ENCODE measurements around the gene LCA5. TPM values are rescaled to one million over a fixed set of nuclear protein-coding genes. Genes with fewer than 3 reads are reported as not detected.
"Not testable (repeated sequence)": the region's sequence is repeated elsewhere in the genome, so short reads cannot be mapped to it uniquely, and the experiment has no call there.

LCA5 gene
- total RNA-seq, 2 donors from 2014 or later, result 2.2 to 3.0 TPM

GRCh38 chr6:79543886-79544285 lies 6.7 kb upstream of the LCA5 start:
- intact Hi-C loops (cut with DNase I), result no loop called here
- ATAC-seq (no peak), DNase-seq (no peak)

- intact Hi-C loops (cut with DNase I), result no loop called here
- no peak for ATAC-seq
- DNase-seq, result no peak
Observed at GRCh38 chr6:79543411-79543810, 6.2 kb upstream of the LCA5 start.

GRCh38 chr6:79538106-79538971 lies 1.1 kb upstream of the LCA5 start:
- no peak for DNase-seq
- no peak for ATAC-seq
- intact Hi-C loops (cut with DNase I), result loop anchor here in 1 of 2 donors (10.0 kb wide), 2 partner anchors 294 to 464 kb away; partner anchors contain the start of gene PHIP

- intact Hi-C loops (cut with DNase I), result loop anchor here in 1 of 2 donors (10.0 kb wide), 2 partner anchors 292 to 462 kb away; partner anchors contain the start of gene PHIP
- DNase-seq, result peak; percentile 57
- peak; percentile 27 to 47 for ATAC-seq
Observed at GRCh38 chr6:79536585-79536953, 661 bp downstream of the LCA5 start.

GRCh38 chr6:79529567-79529966 lies 7.7 kb downstream of the LCA5 start:
- intact Hi-C loops (cut with DNase I), result not testable (repeated sequence)

GRCh38 chr6:79526897-79527296 lies 10.3 kb downstream of the LCA5 start:
- ATAC-seq, result no peak
- DNase-seq, result no peak
- intact Hi-C loops (cut with DNase I), result no loop called here

More at GRCh38 chr6:79529567-79529966, 7.7 kb downstream of the LCA5 start:
- DNase-seq, ATAC-seq: not testable (repeated sequence)

- ATAC-seq, result peak; percentile 44 to 88
- intact Hi-C loops (cut with DNase I), result no loop called here
- peak; percentile 22 for DNase-seq
Observed at GRCh38 chr6:79525272-79526100, 11.7 kb downstream of the LCA5 start.

GRCh38 chr6:79524065-79524464 lies 13.2 kb downstream of the LCA5 start:
- DNase-seq (no peak), ATAC-seq (no peak)
- intact Hi-C loops (cut with DNase I), result no loop called here

GRCh38 chr6:79522609-79523008 lies 14.6 kb downstream of the LCA5 start:
- DNase-seq (no peak), ATAC-seq (no peak)
- intact Hi-C loops (cut with DNase I), result no loop called here

- ATAC-seq (no peak), DNase-seq (no peak)
- intact Hi-C loops (cut with DNase I), result no loop called here
Observed at GRCh38 chr6:79520534-79520933, 16.7 kb downstream of the LCA5 start.

GRCh38 chr6:79518842-79519241 lies 18.4 kb downstream of the LCA5 start:
- ATAC-seq (no peak), DNase-seq (no peak)
- intact Hi-C loops (cut with DNase I), result no loop called here

- ATAC-seq (no peak), DNase-seq (no peak)
- intact Hi-C loops (cut with DNase I), result no loop called here
Observed at GRCh38 chr6:79515436-79515835, 21.8 kb downstream of the LCA5 start.

- DNase-seq (no peak), ATAC-seq (no peak)
- intact Hi-C loops (cut with DNase I), result no loop called here
Observed at GRCh38 chr6:79513111-79513510, 24.1 kb downstream of the LCA5 start.

GRCh38 chr6:79512014-79512413 lies 25.2 kb downstream of the LCA5 start:
- intact Hi-C loops (cut with DNase I), result no loop called here
- DNase-seq, result no peak
- ATAC-seq, result no peak

- DNase-seq (no peak), ATAC-seq (no peak)
- intact Hi-C loops (cut with DNase I), result no loop called here
Observed at GRCh38 chr6:79510707-79511106, 26.5 kb downstream of the LCA5 start.

- intact Hi-C loops (cut with DNase I), result no loop called here
- no peak for ATAC-seq
- no peak for DNase-seq
Observed at GRCh38 chr6:79506251-79506650, 31.0 kb downstream of the LCA5 start.

GRCh38 chr6:79504372-79504771 lies 32.9 kb downstream of the LCA5 start:
- intact Hi-C loops (cut with DNase I), result no loop called here

GRCh38 chr6:79498842-79499241 lies 38.4 kb downstream of the LCA5 start:
- ATAC-seq (no peak), DNase-seq (no peak)
- intact Hi-C loops (cut with DNase I), result no loop called here

More at GRCh38 chr6:79504372-79504771, 32.9 kb downstream of the LCA5 start:
- DNase-seq, result no peak
- no peak for ATAC-seq

GRCh38 chr6:79495246-79495645 lies 42.0 kb downstream of the LCA5 start:
- intact Hi-C loops (cut with DNase I), result no loop called here
- DNase-seq (no peak), ATAC-seq (no peak)

- no peak for ATAC-seq
- DNase-seq, result no peak
Observed at GRCh38 chr6:79494841-79495240, 42.4 kb downstream of the LCA5 start.

More at GRCh38 chr6:79494841-79495240, 42.4 kb downstream of the LCA5 start:
- intact Hi-C loops (cut with DNase I), result no loop called here
